ENCODE measurements around the gene TPSB2. TPM values are rescaled to one million over a fixed set of nuclear protein-coding genes. Genes with fewer than 3 reads are reported as not detected.

TPSB2 gene
- total and polyA plus RNA-seq, 10 donors, result 0.29 to 8.2 (median 1.1) TPM; not detected in 4

DNA sequence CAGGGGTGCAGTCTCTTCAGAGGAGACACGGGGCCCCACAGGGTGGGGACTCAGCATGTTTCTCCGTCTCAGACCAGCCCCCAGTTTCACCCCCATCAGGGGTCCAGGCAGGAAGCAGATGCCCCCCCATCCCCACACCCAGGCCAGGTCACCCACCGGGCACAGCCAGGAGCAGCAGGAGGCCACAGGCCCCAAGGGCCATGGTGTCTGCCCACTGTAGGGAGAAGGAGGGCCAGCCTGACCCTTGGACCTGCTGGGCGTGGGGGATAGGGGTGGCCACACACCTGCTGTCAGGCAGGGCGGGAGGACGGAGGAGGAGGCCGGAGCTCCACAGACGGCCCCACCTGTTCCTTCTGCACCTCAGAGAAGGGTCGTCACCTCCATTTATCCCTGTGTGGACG is 4.9 kb downstream of the TPSB2 start, which contains the start of gene TPSG1:
Gene TPSG1, minus strand, starts transcription at position 218 of the 401 bp plus-strand sequence. Its CDS starts 16 bp downstream, at position 202.
- no peak for DNase-seq

DNA sequence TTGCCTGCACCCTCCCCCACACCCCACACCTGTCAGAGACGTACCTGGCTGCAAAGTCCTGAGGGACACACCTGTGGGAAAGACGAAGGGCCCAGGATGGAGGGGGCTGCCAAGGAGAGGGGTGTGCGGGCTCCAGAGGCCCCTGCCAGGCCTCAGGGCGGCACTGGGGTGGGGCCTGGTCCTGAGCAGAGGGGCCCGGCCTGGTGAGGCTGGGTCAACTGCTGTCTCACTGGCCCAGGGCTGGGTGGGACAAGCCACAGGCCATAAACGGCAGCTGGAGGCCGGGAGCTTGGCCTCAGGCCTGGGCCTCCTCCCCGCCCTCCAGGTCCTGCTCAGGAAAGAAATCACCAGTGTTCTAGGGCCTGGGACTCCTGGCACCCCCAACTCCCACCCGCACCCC is 5.4 kb downstream of the TPSB2 start:
- no peak for TF ChIP-seq POLR2A (IDR thresholded peaks at IDR 0.05)
- no peak overlapping the region for H3K4me3 ChIP-seq
- WGBS, 5 donors, result 78 to 84% (median 80%) methylated on average over 3 to 9 of the region's 9 CpGs
- peaks cover 0 to 38% (median 0%) of the 10 kb centered on the region in 7 donors for H3K27me3 ChIP-seq (replicated peaks in 1 of 7)
- no peaks in the 10 kb centered on the region for H3K9me3 ChIP-seq
- no peak for DNase-seq
- no peaks in the 10 kb centered on the region for H3K36me3 ChIP-seq
- intact Hi-C loops (cut with DNase I; ENCODE audit: low total_unique reads), result no loop called here
- no peaks in the 10 kb centered on the region for H3K4me1 ChIP-seq
- no peak overlapping the region for H3K27ac ChIP-seq

More for the DNA sequence above, 4.9 kb downstream of the TPSB2 start, which contains the start of gene TPSG1:
- H3K27me3 ChIP-seq (replicated peaks in 1 of 7), result peaks cover 0 to 35% (median 0%) of the 10 kb centered on the region in 7 donors
- TF ChIP-seq CTCF (IDR thresholded peaks at IDR 0.05 in 8 of 11, conservative IDR thresholded peaks at IDR 0.05 in 3 of 11) (no peak), POLR2AphosphoS5 (IDR thresholded peaks at IDR 0.05) (no peak), POLR2A (IDR thresholded peaks at IDR 0.05) (no peak)
- intact Hi-C loops (cut with DNase I; ENCODE audit: low total_unique reads), result no loop called here
- H3K4me3 ChIP-seq, result no peak within 1 kb of the TSS
- H3K27ac ChIP-seq, result no peak within 1 kb of the TSS
- 65 to 85% (median 76%) methylated on average over 9 to 10 of the region's 10 CpGs for WGBS, 5 donors
- no peaks in the 10 kb centered on the region for H3K9me3 ChIP-seq
- H3K4me1 ChIP-seq, result no peaks in the 10 kb centered on the region
- H3K36me3 ChIP-seq, result no peaks in the 10 kb centered on the region

DNA sequence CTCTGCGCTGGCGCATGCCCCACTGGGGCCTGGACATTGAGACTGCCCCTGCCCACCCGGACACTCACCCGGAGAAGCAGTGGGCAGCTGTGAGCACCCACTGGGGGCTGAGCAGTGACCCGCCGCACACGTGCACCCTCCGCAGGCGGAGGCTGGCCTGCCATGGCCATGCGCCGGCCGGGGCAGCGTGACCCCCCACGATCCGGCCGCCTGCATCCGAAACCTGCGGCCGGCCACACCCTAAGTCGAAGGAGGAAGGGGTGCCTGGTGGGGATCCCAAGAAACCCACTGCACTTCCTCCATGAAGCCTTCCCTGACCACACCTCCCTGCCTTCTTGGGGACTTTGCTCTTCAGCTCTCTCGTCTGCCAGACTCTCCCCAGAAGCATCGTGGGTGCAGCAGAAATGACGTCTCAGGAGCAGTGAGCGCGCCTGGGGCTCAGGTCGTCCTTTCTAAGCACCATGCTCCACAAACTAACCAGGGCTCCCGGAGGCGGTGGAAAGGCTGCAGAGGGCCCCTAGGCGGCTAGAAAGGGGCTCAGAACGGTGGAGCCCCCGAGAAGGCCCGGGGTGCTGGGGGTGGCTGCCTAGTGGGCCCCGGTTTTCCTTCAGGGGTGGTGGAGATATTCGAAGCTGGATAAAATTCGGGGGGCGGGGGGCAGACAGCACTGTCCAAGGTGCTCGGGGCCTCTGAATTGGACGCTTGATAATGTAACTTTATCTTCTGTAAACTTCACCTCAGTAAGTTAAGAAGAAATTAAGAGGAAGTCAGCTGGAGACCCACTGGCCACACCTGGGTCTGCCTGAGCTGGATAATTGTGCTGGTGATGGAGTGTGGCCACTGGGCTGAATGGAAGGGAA is 6.4 kb downstream of the TPSB2 start:
- TF ChIP-seq CTCF (IDR thresholded peaks at IDR 0.05 in 8 of 11, conservative IDR thresholded peaks at IDR 0.05 in 3 of 11) (no peak), POLR2AphosphoS5 (IDR thresholded peaks at IDR 0.05) (no peak), POLR2A (IDR thresholded peaks at IDR 0.05) (no peak)
- H3K27ac ChIP-seq, result no peak overlapping the region
- no peak for DNase-seq
- H3K27me3 ChIP-seq (replicated peaks in 1 of 7), result peaks cover 0 to 48% (median 0%) of the 10 kb centered on the region in 7 donors
- no peaks in the 10 kb centered on the region for H3K36me3 ChIP-seq
- intact Hi-C loops (cut with DNase I; ENCODE audit: low total_unique reads), result no loop called here
- no peaks in the 10 kb centered on the region for H3K4me1 ChIP-seq
- H3K4me3 ChIP-seq, result no peak overlapping the region
- no peaks in the 10 kb centered on the region for H3K9me3 ChIP-seq
- WGBS, 5 donors, result 79 to 87% (median 84%) methylated on average over 18 to 38 of the region's 38 CpGs

GRCh38 chr16:1222553-1223354 is 7.2 kb downstream of the TPSB2 start:
- TF ChIP-seq POLR2AphosphoS5 (IDR thresholded peaks at IDR 0.05) (no peak), POLR2A (IDR thresholded peaks at IDR 0.05) (no peak), CTCF (IDR thresholded peaks at IDR 0.05 in 8 of 11, conservative IDR thresholded peaks at IDR 0.05 in 3 of 11) (no peak)
- WGBS, 5 donors, result 69 to 78% (median 73%) methylated on average over 23 to 25 of the region's 25 CpGs
- intact Hi-C loops (cut with DNase I; ENCODE audit: low total_unique reads), result no loop called here
- Histone ChIP-seq H3K36me3 (no peaks in the 10 kb centered on the region), H3K9me3 (no peaks in the 10 kb centered on the region), H3K27ac (no peak overlapping the region), H3K4me3 (no peak overlapping the region), H3K27me3 (replicated peaks in 1 of 7) (peaks cover 0 to 54% (median 0%) of the 10 kb centered on the region in 7 donors), H3K4me1 (no peaks in the 10 kb centered on the region)
- DNase-seq, result no peak
